AG04449 (cell line): ENCODE results near the gene HARBI1.

ENCODE experiments used
- CTCF ChIA-PET: fragments of 350-600 bp; formaldehyde crosslinking; extraction: SDS; loops from one replicate; lab custom pipeline; 2021; ENCODE audit warnings: antibody characterized with exemption; lab: Yijun Ruan, JAX
- POLR2A ChIA-PET: fragments of 400-600, 350-600 bp; formaldehyde crosslinking; extraction: SDS; loops from one replicate; lab custom pipeline; 2020; ENCODE audit warnings: antibody characterized with exemption, inconsistent platforms; lab: Yijun Ruan, JAX
- DNase-seq: peaks from one replicate; pipeline ENCODE4 v3.0.0-alpha.2; 2010; ENCODE audit warnings: low read depth, low spot score
- H3K4me3 ChIP-seq: 2 replicates; pipeline ENCODE4 v1.5.1; 2011; ENCODE audit warnings: low read depth, mild to moderate bottlenecking, control low read depth, low read length
- CTCF ChIP-seq: IDR thresholded peaks from one replicate; pipeline ENCODE4 v1.5.1; 2011; ENCODE audit warnings: mild to moderate bottlenecking, moderate library complexity, low read length, control low read depth, inconsistent platforms; ENCODE audit not compliant: insufficient read depth; ENCODE audit errors: missing control alignments

HARBI1 gene, protein sequence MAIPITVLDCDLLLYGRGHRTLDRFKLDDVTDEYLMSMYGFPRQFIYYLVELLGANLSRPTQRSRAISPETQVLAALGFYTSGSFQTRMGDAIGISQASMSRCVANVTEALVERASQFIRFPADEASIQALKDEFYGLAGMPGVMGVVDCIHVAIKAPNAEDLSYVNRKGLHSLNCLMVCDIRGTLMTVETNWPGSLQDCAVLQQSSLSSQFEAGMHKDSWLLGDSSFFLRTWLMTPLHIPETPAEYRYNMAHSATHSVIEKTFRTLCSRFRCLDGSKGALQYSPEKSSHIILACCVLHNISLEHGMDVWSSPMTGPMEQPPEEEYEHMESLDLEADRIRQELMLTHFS

GRCh38 chr11:46617134-46617971 lies at the start of gene HARBI1, which contains the start of gene ATG13:
Gene HARBI1, minus strand, starts transcription at chr11:46617227. Its CDS starts 990 bp downstream, at chr11:46616237.
Gene ATG13, plus strand, starts transcription at chr11:46617553. Its CDS starts 26,739 bp downstream, at chr11:46644292.
- peak; percentile 83 for TF ChIP-seq CTCF
- ChIA-PET POLR2A (interaction anchor here (1.0 to 1.3 kb wide), 2 partner anchors 32 to 83 kb away, joined by 3 read pairs; partner anchors contain the start of genes ARHGAP1 and ZNF408), CTCF (interaction anchor here (0.6 to 4.3 kb wide), 25 partner anchors 8 to 380 kb away, joined by 3 to 40 read pairs (median 5); partner anchors contain the start of gene CHRM4)
- peak; percentile 23 for DNase-seq
- H3K4me3 ChIP-seq: peak within 1 kb of the TSS; percentile 100

DNA sequence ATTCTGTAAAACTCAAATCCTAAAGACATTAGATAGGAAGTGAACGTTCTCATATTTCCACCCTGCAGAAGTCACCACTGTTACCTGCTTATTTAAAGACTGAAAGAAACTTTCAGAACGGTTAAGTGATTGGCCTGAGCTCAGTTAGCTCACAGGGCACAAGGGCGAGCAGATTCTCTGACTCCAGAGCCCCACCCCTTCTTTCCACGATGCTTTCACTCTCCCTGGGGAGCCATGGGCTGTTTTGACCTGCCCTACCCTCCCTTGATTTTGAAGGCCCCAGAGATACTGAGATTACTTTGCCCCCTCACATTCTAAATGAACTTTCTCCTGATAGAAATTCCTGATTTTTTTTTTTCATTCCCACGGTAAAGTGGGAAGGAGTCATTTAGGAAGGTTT lies 49.5 kb upstream of the HARBI1 start:
- TF ChIP-seq CTCF: no peak
- ChIA-PET CTCF (no interaction called here), POLR2A (interaction anchor here (0.6 kb wide), 1 partner anchor 496 kb away, joined by 3 read pairs; no protein-coding TSS in a partner anchor)
- no peak overlapping the region for H3K4me3 ChIP-seq
- DNase-seq: no peak

DNA sequence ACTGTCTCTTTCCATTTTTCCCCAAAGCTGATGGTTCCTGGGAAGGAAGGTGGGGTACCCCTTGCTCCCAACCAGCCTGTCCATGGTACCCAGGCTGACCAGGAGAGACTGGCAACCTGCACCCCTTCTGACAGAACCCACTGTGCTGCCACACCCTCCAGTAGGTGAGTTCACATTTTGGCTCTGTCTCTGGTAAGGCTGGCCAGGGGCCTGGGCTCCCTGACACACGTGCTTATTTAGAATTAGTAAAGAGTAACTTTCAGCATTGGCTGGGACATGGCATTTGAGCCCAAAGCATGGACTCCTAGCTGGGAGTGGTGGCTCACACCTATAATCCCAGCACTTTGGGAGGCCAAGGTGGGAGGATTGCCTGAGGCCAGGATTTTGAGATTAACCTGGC lies 48.3 kb upstream of the HARBI1 start:
- no peak for DNase-seq
- ChIA-PET POLR2A (no interaction called here), CTCF (interaction anchor here (1.1 kb wide), 1 partner anchor 9 kb away, joined by 3 read pairs; no protein-coding TSS in a partner anchor)
- no peak overlapping the region for H3K4me3 ChIP-seq
- TF ChIP-seq CTCF: no peak

DNA sequence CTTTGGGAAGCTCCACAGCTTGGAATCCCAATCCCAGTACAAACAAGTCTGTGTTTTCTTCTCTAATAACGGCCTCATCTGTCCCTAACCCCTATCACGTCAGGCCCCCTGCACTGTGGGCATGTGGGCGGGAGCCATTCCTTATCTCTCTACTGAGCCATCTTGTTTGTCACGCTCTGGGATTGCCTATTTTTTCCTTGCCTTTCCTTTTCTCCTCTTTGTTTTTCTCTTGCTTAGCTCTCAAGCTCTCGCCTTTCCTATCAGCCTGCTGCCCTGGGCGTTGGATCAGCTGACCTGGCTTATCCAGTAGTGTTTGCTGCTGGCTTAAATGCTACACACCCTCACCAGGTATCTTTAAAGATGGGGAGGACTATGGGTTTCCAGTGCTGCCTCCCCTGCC lies 47.6 kb upstream of the HARBI1 start:
- no peak overlapping the region for H3K4me3 ChIP-seq
- CTCF ChIA-PET: interaction anchor here (1.1 kb wide), 1 partner anchor 8 kb away, joined by 3 read pairs; no protein-coding TSS in a partner anchor
- no peak for DNase-seq
- TF ChIP-seq CTCF: no peak
- POLR2A ChIA-PET: no interaction called here

GRCh38 chr11:46663277-46663940 lies 46.4 kb upstream of the HARBI1 start:
- CTCF ChIA-PET: interaction anchor here (1.4 kb wide), 2 partner anchors 8 to 12 kb away, joined by 4 read pairs; no protein-coding TSS in a partner anchor
- no peak for TF ChIP-seq CTCF
- POLR2A ChIA-PET: interaction anchor here (0.7 kb wide), 1 partner anchor 31 kb away, joined by 3 read pairs; no protein-coding TSS in a partner anchor
- DNase-seq: no peak
- no peak overlapping the region for H3K4me3 ChIP-seq
